Natural killer cell (primary cell): ENCODE results near the gene CDX2. TPM values are rescaled to one million over a fixed set of nuclear protein-coding genes. Genes with fewer than 3 reads are reported as not detected.

ENCODE experiments used
- ATAC-seq, 3 donors: fragments of 150-1000 bp in 2 of 3; fragments of 200-7000 bp in 1 of 3; cut with Tn5 transposase; 1 replicate in 1 of 3; 2 replicates in 2 of 3; pipeline ENCODE4 v1.10.0; 2021; ENCODE audit warnings: mild to moderate bottlenecking in 2 of 3, moderate library complexity in 2 of 3
- DNase-seq, 2 donors: peaks; one replicate each; pipeline versions ENCODE4 v3.0.0 to v3.0.0-alpha.2; 2013 to 2021; ENCODE audit warnings: mixed read lengths in 1 of 2
- H3K27ac ChIP-seq: one replicate; pipeline ENCODE4 v1.5.1; 2013; ENCODE audit warnings: mild to moderate bottlenecking, low read length
- H3K27me3 ChIP-seq: one replicate; pipeline ENCODE4 v1.6.1; 2013; ENCODE audit warnings: low read length; ENCODE audit not compliant: control insufficient read depth, insufficient read depth
- H3K36me3 ChIP-seq: one replicate; pipeline ENCODE4 v1.6.1; 2013; ENCODE audit warnings: low read length; ENCODE audit not compliant: control insufficient read depth, insufficient read depth
- H3K4me1 ChIP-seq: one replicate; pipeline ENCODE4 v1.6.1; 2013; ENCODE audit warnings: low read length; ENCODE audit not compliant: control insufficient read depth, insufficient read depth
- H3K4me3 ChIP-seq: one replicate; pipeline ENCODE4 v1.5.1; 2013; ENCODE audit warnings: low read length
- H3K9me3 ChIP-seq: one replicate; pipeline ENCODE4 v1.6.1; 2013; ENCODE audit warnings: low read length; ENCODE audit not compliant: control insufficient read depth, insufficient read depth
- H3K27ac Mint-ChIP-seq, 2 donors: one replicate each; pipeline ENCODE4 v1.8.0; 2022; ENCODE audit warnings: mild to moderate bottlenecking in 2 of 2, mixed read lengths in 2 of 2, moderate library complexity in 1 of 2
- H3K27me3 Mint-ChIP-seq, 2 donors: one replicate each; pipeline ENCODE4 v1.8.0; 2022; ENCODE audit warnings: low read depth in 2 of 2, mixed read lengths in 2 of 2
- H3K36me3 Mint-ChIP-seq: one replicate; pipeline ENCODE4 v1.8.0; 2022; ENCODE audit warnings: mixed read lengths
- H3K4me1 Mint-ChIP-seq, 2 donors: one replicate each; pipeline ENCODE4 v1.8.0; 2022; ENCODE audit warnings: mixed read lengths in 2 of 2
- H3K4me3 Mint-ChIP-seq: one replicate; pipeline ENCODE4 v1.8.0; 2022; ENCODE audit warnings: mild to moderate bottlenecking, moderate library complexity, mixed read lengths
- H3K9me3 Mint-ChIP-seq, 2 donors: one replicate each; pipeline ENCODE4 v1.8.0; 2022; ENCODE audit warnings: mixed read lengths in 2 of 2
- CTCF ChIP-seq: fragments of 200-600 bp; IDR thresholded peaks from one replicate; pipeline ENCODE4 v1.8.0; 2022; ENCODE audit warnings: antibody characterized with exemption
- WGBS: methylation state at CpG from one replicate; pipeline ENCODE4 v1.1.7; 2013; ENCODE audit warnings: missing lambda C conversion rate; ENCODE audit not compliant: insufficient coverage; 5-methylcytosine and 5-hydroxymethylcytosine counted together
- intact Hi-C: fragments of 100-400 bp; cut with micrococcal nuclease; formaldehyde crosslinking; loops from one replicate; pipeline ENCODE4 v1.14.2; 2022
- total RNA-seq, 4 donors: library from RNA; stranded (reverse); fragments of 120-200 nt in 1 of 4; gene quantifications; one replicate each; pipeline versions ENCODE4 v1.2.3 to v1.2.4, GENCODE V29; 2013 to 2022

The CDX2 gene
- total RNA-seq, 3 donors from 2014 or later (not counting 1 experiment from before 2014, with no cell fraction given): not detected

DNA sequence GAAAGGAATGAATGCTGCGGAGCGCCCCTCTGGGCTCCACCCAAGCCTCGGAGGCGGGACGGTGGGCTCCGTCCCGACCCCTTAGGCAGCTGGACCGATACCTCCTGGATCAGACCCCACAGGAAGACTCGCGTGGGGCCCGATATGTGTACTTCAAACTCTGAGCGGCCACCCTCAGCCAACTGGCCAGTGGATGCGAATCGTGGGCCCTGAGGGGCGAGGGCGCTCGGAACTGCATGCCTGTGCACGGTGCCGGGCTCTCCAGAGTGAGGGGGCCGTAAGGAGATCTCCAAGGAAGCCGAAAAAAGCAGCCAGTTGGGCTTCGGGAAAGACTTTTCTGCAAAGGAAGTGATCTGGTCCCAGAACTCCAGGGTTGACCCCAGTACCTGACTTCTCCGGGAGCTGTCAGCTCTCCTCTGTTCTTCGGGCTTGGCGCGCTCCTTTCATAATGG, 40.7 kb downstream of the CDX2 start:
- DNase-seq: no peak

GRCh38 chr13:27927444-27928352, 41.4 kb downstream of the CDX2 start:
- H3K4me1 ChIP-seq: peaks cover 6% of the 10 kb centered on the region
- DNase-seq (no peak), ATAC-seq (no peak)
- 12% methylated on average over 49 of the region's 53 CpGs for WGBS
- no peaks in the 10 kb centered on the region for H3K36me3 ChIP-seq
- H3K9me3 Mint-ChIP-seq: no peaks in the 10 kb centered on the region
- intact Hi-C loops: no loop called here
- no peak overlapping the region for H3K27ac Mint-ChIP-seq
- H3K4me3 ChIP-seq: no peak overlapping the region
- peaks cover 52% of the 10 kb centered on the region for H3K27me3 ChIP-seq
- peaks cover 3% of the 10 kb centered on the region for H3K9me3 ChIP-seq
- H3K36me3 Mint-ChIP-seq: no peaks in the 10 kb centered on the region
- peaks cover 71 to 85% of the 10 kb centered on the region in 2 donors for H3K27me3 Mint-ChIP-seq
- H3K27ac ChIP-seq: no peak overlapping the region
- H3K4me1 Mint-ChIP-seq: peaks cover 7 to 9% of the 10 kb centered on the region in 2 donors
- no peak for TF ChIP-seq CTCF
- no peak overlapping the region for H3K4me3 Mint-ChIP-seq

More for the DNA sequence above, 40.7 kb downstream of the CDX2 start:
- Histone ChIP-seq H3K36me3 (no peaks in the 10 kb centered on the region), H3K27ac (no peak overlapping the region), H3K9me3 (peaks cover 3% of the 10 kb centered on the region), H3K27me3 (peaks cover 47% of the 10 kb centered on the region), H3K4me3 (no peak overlapping the region), H3K4me1 (peaks cover 6% of the 10 kb centered on the region)
- H3K36me3 Mint-ChIP-seq: no peaks in the 10 kb centered on the region
- peaks cover 7 to 9% of the 10 kb centered on the region in 2 donors for H3K4me1 Mint-ChIP-seq
- ATAC-seq: no peak
- WGBS: 10% methylated on average over 26 of the region's 26 CpGs
- H3K4me3 Mint-ChIP-seq: no peak overlapping the region
- no peak overlapping the region for H3K27ac Mint-ChIP-seq
- peaks cover 67 to 78% of the 10 kb centered on the region in 2 donors for H3K27me3 Mint-ChIP-seq
- no peaks in the 10 kb centered on the region for H3K9me3 Mint-ChIP-seq
- intact Hi-C loops: no loop called here
- TF ChIP-seq CTCF: no peak

DNA sequence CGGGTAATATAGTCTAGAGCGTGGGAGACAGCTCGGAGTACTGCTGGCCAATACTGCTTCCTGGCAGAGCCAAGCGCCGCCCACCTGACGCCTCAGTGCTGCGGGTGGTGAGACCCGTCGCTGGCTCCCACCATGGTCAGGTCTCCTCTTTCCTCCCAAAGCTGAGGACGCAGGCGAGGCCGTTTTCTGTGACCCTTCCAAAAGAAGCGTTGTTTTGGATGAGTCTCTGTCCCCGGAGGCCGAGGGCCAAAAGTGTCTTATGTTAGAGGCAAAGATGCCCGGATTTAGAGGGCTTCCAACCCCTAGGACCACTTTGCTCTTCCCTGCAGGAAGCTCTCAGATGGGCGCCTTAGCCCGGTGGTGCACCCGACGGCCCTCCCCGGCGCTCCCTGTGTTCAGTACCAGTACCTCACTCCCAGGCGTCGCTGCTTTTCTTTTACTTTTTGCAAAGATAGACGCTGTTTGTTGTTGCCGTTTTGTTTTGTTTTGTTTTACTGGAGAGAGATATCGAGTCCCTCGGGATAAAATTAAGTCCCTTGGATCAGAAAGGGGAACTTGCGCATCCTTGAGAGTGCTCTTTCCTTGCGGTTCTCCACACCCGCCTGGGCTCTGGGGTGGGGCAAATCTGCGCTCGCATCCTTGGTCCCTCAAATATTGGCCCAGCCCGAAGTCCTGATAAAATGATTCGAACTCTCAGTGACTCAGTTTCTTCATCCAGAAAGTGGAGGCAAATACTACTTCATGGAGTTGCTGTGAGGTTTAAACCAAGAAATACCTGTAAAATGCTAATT, 42.3 kb downstream of the CDX2 start:
- Histone ChIP-seq H3K36me3 (no peaks in the 10 kb centered on the region), H3K27ac (no peak overlapping the region), H3K27me3 (peaks cover 61% of the 10 kb centered on the region), H3K4me1 (peaks cover 8% of the 10 kb centered on the region), H3K9me3 (peaks cover 3% of the 10 kb centered on the region), H3K4me3 (no peak overlapping the region)
- H3K27ac Mint-ChIP-seq: no peak overlapping the region
- intact Hi-C loops: no loop called here
- 6% methylated on average over 35 of the region's 35 CpGs for WGBS
- H3K4me3 Mint-ChIP-seq: no peak overlapping the region
- H3K9me3 Mint-ChIP-seq: no peaks in the 10 kb centered on the region
- peaks cover 7 to 9% of the 10 kb centered on the region in 2 donors for H3K4me1 Mint-ChIP-seq
- DNase-seq (no peak), ATAC-seq (no peak)
- no peak for TF ChIP-seq CTCF
- H3K27me3 Mint-ChIP-seq: peaks cover 74 to 83% of the 10 kb centered on the region in 2 donors
- no peaks in the 10 kb centered on the region for H3K36me3 Mint-ChIP-seq
